ENCODE measurements around the gene FGR.

FGR gene

DNA sequence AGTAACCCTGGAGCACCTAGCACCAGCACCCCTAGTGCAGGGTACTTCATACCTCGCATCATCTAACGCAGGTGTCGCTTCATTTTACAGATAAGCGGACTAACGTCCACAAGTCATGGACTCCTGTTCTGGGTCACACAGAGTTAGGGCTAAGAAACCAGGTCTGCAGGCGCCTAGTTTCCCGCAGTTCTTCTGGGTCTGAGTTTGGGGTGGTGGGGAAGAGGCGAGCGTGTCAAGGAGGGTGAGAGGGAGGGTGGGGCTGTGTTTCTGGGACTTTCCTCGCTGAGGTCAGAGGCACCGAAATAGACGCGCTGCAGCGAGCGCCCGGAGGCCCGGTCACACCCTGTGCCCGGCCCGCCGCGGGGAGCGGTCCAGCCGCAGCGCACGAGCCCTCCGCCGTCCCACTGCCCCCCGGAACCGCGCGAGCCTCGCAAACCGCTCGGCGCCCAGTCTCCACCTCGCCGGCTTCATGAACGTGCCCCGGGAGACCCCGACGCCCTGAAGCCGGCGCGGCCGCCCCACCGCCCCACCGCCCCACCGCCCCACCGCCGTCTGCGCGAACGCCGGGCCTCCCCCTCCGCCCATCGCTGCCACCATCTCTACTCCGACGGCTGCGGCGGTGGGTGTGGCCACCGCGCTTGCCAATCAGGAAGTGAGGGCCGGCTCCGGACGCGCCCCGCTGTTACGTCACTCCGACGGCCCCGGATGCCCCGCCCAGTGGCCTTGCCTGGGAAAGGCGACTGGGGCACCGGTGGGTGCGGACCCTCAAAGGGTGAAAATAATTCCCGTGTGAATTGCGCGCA, 24.7 kb upstream of the FGR start:
- peak overlapping the region; percentile 33 for H3K4me3 ChIP-seq (replicated peaks; ENCODE audit: low read depth, low read length)
- DNase-seq (ENCODE audit: extremely low read depth, low read depth), result no peak
- TF ChIP-seq, protein P1, sequence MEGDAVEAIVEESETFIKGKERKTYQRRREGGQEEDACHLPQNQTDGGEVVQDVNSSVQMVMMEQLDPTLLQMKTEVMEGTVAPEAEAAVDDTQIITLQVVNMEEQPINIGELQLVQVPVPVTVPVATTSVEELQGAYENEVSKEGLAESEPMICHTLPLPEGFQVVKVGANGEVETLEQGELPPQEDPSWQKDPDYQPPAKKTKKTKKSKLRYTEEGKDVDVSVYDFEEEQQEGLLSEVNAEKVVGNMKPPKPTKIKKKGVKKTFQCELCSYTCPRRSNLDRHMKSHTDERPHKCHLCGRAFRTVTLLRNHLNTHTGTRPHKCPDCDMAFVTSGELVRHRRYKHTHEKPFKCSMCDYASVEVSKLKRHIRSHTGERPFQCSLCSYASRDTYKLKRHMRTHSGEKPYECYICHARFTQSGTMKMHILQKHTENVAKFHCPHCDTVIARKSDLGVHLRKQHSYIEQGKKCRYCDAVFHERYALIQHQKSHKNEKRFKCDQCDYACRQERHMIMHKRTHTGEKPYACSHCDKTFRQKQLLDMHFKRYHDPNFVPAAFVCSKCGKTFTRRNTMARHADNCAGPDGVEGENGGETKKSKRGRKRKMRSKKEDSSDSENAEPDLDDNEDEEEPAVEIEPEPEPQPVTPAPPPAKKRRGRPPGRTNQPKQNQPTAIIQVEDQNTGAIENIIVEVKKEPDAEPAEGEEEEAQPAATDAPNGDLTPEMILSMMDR (IDR thresholded peaks at IDR 0.05; ENCODE audit: low read depth, low read length, missing control alignments), result no peak

DNA sequence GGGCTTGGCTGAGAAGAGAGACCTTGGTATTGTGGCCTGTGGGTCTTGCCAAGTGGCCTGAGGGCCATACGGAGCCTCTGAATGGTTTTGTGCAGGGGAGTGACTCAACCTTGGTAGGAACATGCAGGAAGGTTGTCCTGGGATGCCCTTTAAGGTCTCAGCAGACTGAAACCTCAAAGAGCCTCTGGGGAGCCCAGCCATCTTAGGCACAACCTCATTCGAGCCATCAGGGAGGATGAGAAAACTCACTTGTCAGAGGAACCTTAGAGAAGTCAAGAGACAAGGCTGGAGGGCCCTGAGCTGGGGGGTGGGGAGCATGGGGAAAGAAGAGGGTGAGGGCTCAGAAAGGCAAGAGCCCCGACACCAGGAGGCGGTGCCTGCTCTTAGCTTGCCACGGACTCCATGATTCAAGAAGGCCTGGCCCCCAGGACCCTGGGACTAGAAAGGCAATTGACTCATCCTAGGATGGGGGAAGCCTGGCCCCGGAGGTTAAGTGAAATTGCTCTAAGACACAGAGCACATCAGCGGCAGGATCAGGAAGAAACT, 24.0 kb upstream of the FGR start:
- TF ChIP-seq, protein P1 (IDR thresholded peaks at IDR 0.05; ENCODE audit: low read depth, low read length, missing control alignments), result no peak
- no peak for DNase-seq (ENCODE audit: extremely low read depth, low read depth)
- peak overlapping the region; percentile 33 for H3K4me3 ChIP-seq (replicated peaks; ENCODE audit: low read depth, low read length)

DNA sequence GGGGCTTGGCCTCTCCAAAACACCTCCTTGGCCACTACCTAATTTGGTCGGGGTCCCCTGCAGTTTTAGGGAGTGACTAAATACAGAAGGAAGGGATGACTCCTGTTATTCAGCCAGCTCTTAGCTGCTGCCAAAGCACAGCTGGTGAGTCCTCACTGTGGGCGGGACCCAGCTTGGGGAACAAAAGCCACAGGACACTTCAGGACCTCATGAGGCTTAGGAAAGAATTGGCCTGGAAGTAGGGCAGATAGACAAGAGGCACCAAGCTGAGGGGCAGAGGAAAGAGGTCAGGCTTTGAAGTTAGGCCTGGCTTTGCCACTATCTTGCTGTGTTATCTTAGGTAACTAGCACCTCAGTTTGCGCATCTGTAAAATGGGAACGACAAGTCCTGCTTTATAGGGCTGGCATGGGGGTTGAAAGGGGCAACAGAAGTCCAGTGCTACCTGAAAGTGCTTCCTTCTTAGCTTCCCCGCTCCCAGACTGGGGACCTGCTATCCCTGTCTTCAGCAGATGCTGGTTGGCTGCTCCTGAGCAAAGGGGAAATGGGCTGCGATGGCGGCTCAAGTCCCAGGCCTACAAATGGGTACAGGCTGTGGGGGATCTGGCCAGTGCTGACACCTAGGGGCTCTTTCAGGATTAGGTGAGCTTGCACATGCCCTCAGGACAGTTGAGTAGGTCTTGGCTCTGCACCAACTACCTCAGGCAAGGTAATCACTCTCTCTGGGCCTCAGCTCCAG, 21.3 kb upstream of the FGR start:
- TF ChIP-seq, protein P1 (IDR thresholded peaks at IDR 0.05; ENCODE audit: low read depth, low read length, missing control alignments), result no peak
- no peak overlapping the region for H3K4me3 ChIP-seq (replicated peaks; ENCODE audit: low read depth, low read length)
- no peak for DNase-seq (ENCODE audit: extremely low read depth, low read depth)

DNA sequence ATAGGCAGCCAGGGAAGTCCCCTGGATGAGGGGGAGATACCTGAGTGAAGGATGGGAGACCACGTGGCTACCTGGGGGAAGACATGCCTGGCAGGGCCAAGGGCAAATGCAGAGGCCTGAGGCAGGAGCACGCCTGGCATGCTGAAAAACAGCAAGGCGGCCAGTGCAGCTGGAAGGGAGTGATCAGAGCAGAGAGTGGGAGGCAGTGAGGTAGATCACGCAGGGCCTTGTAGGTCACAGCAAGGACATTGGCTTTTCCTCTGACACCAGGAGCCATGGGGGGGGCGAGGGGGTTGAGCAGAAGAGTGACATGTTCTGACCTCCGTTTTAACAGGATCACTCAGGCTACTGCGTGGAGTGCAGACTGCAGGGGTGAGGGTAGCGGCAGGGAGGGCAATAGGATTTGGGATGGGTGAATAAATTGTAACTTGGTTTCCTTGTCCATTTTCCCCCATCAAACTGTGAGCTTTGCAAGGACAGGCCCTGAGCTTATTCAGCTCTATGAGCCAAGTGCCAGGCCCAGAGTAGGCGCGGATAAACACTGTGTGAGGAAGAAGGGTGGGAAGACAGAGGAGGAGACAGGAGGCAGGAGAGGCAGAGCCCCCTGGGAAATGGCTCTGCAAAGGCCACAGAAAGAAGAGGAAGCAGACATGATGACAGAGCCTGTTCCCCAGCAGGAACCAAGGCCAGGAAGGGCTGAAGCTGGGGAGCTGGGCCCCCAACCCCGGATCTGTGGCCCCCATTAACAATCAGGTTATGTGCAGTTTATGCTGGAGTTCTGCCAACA, 20.4 kb upstream of the FGR start:
- no peak overlapping the region for H3K4me3 ChIP-seq (replicated peaks; ENCODE audit: low read depth, low read length)
- no peak for DNase-seq (ENCODE audit: extremely low read depth, low read depth)
- TF ChIP-seq, protein P1 (IDR thresholded peaks at IDR 0.05; ENCODE audit: low read depth, low read length, missing control alignments), result no peak

DNA sequence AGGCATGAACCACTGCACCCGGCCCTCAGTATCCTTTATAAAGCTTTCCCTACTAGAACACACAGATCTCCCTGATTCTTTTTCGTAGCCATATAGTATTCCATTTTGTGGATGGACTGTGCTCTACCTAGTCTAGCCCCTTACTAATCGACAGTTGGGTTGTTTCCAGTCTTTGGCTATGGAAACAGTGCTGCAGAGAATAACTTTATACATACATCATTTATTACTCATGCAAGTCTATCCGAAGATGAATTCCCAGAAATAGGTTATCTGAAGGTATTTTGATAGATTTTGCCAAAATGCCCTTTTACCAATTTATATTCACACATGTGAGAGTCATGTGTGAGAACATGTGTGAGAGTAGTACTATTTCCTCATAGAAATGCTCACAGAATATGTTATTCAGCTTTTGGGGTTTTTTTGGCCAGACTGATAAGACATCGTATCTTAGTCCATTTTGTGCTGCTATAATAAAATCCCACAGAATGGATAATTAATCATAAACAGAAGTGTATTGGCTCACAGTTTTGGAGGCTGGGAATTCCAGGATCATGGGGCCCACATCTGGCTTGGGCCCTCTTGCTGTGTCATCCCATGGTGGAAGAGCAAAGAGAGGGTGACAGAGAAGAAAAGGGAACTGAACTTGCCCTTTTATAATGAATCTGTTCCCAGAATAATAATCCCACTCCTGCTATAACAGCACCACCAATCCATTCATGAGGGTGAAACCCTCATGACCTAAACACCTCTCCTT, 17.3 kb upstream of the FGR start:
- DNase-seq (ENCODE audit: extremely low read depth, low read depth), result no peak
- TF ChIP-seq, protein P1 (IDR thresholded peaks at IDR 0.05; ENCODE audit: low read depth, low read length, missing control alignments), result no peak
- no peak overlapping the region for H3K4me3 ChIP-seq (replicated peaks; ENCODE audit: low read depth, low read length)
